Ascending aorta (tissue), 2 donors: ENCODE measurements around the gene FOXL1. TPM values are rescaled to one million over a fixed set of nuclear protein-coding genes. Genes with fewer than 3 reads are reported as not detected.

Source experiments
- DNase-seq, 2 donors: peaks; one replicate each; pipeline ENCODE4 v3.0.0-alpha.2; 2019; ENCODE audit warnings: low spot score in 2 of 2
- H3K27ac ChIP-seq, 2 donors: fragments of 200-600 bp; sonication (generic); one replicate each; pipeline ENCODE4 v1.5.1; 2016 to 2017; ENCODE audit warnings: mild to moderate bottlenecking in 1 of 2
- H3K27me3 ChIP-seq: fragments of 200-600 bp; sonication (generic); one replicate; pipeline ENCODE4 v1.5.1; 2017
- H3K36me3 ChIP-seq, 2 donors: fragments of 200-600 bp; sonication (generic); one replicate each; pipeline ENCODE4 v1.5.1; 2016
- H3K4me1 ChIP-seq, 2 donors: fragments of 200-600 bp; sonication (generic); one replicate each; pipeline ENCODE4 v1.5.1; 2016 to 2017; ENCODE audit warnings: mild to moderate bottlenecking in 1 of 2
- H3K4me3 ChIP-seq, 2 donors: fragments of 200-600 bp; sonication (generic); one replicate each; pipeline ENCODE4 v1.5.1; 2016 to 2017; ENCODE audit warnings: mild to moderate bottlenecking in 1 of 2
- H3K9me3 ChIP-seq, 2 donors: fragments of 200-600 bp; sonication (generic); one replicate each; pipeline ENCODE4 v1.5.1; 2016
- CTCF ChIP-seq, 3 experiments: fragments of 200-600 bp in 2 of 3; fragments of 450-650 bp in 1 of 3; sonication (generic) in 2 of 3; IDR thresholded peaks; one replicate each; pipeline ENCODE4 v1.5.1; 2016 to 2019; ENCODE audit warnings: antibody characterized with exemption in 3 of 3, mild to moderate bottlenecking in 1 of 3, moderate library complexity in 1 of 3
- intact Hi-C: fragments of 100-400 bp; cut with DNase I; formaldehyde crosslinking; loops from one replicate; pipeline ENCODE4 v1.15.1; 2023
- total RNA-seq: library from RNA; depleted of rRNA; stranded (reverse); fragments of >200 nt; gene quantifications from one replicate; pipeline ENCODE4 v1.1.0, GENCODE V29; 2016

FOXL1 gene
- total RNA-seq, 1 donor from 2014 or later, result 35.7 TPM

GRCh38 chr16:86573646-86574508, 4.5 kb upstream of the FOXL1 start:
- no peak for DNase-seq
- Histone ChIP-seq H3K4me1 (peaks cover 7 to 45% of the 10 kb centered on the region in 2 donors), H3K27me3 (no peaks in the 10 kb centered on the region), H3K36me3 (peaks cover 0 to 12% of the 10 kb centered on the region in 2 donors), H3K4me3 (peak overlapping the region; percentile 76 to 79), H3K9me3 (no peaks in the 10 kb centered on the region), H3K27ac (peak overlapping the region; percentile 91 to 98)
- intact Hi-C loops, result loop anchor here (2.0 kb wide), 1 partner anchor 91 kb away; no protein-coding TSS in a partner anchor
- no peak for TF ChIP-seq CTCF (IDR thresholded peaks at IDR 0.05)

DNA sequence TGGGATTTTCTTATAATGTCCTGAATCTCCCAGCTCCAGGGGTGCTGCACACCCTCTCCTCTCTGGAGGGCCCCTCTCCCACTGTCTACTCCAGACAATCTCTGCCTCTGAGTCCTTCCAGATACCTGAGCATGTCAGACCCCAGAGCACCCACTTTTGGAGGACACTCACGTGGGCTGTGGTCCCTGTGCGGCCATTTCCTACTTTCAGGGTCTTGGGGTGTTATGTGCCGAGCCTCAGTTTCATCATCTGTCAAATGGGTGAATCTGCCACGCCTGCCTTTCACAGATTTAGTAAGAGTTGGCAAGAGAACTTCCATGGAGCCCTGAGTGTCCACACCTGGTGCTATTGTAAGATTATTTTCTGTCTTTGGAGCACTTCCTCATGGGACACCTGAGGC, 3.7 kb upstream of the FOXL1 start:
- Histone ChIP-seq H3K27me3 (no peaks in the 10 kb centered on the region), H3K36me3 (peaks cover 0 to 16% of the 10 kb centered on the region in 2 donors), H3K9me3 (no peaks in the 10 kb centered on the region), H3K27ac (peak overlapping the region; percentile 91 to 98), H3K4me3 (peak overlapping the region in 1 of 2 donors; percentile 79), H3K4me1 (peaks cover 7 to 46% of the 10 kb centered on the region in 2 donors)
- intact Hi-C loops, result loop anchor here (2.0 to 5.0 kb wide), 2 partner anchors 90 to 258 kb away; no protein-coding TSS in a partner anchor
- TF ChIP-seq CTCF (IDR thresholded peaks at IDR 0.05), result no peak
- no peak for DNase-seq

DNA sequence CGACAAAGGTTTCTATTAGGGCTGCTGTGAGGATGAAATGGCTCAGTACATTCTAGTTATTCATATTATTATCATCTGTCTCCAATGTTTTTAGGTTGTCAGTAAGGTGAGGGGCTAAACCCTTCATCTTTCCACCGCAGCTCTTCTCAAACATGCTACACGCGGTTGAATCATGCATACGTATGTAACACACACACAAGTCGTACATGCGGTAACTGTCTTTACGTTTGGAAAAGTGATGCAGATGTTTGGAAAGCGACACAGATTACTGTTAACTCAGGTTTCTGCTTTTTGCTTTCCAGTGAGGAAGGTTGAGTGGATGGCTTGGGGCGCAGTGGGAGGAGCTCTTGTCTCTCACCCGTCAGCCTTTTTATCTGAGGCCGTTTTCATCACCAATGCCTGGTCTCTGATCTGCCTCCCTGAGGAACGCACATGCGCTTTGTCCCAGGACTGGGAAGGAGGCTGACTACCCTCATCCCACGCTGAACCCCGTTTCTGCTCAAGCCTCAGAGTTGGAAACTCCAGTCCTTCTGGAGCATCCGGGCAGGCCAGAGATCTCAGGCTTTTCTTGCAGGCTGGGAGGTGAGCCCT, 3.2 kb upstream of the FOXL1 start:
- H3K4me1 ChIP-seq, result peaks cover 7 to 52% of the 10 kb centered on the region in 2 donors
- H3K9me3 ChIP-seq, result no peaks in the 10 kb centered on the region
- no peak for DNase-seq
- peak overlapping the region; percentile 91 to 98 for H3K27ac ChIP-seq
- no peaks in the 10 kb centered on the region for H3K27me3 ChIP-seq
- intact Hi-C loops, result loop anchor here (2.0 to 5.0 kb wide), 2 partner anchors 90 to 257 kb away; no protein-coding TSS in a partner anchor
- peaks cover 0 to 19% of the 10 kb centered on the region in 2 donors for H3K36me3 ChIP-seq
- no peak for TF ChIP-seq CTCF (IDR thresholded peaks at IDR 0.05)
- peak overlapping the region; percentile 57 to 79 for H3K4me3 ChIP-seq

- H3K4me3 ChIP-seq, result peak overlapping the region; percentile 57 to 79
- H3K27me3 ChIP-seq, result no peaks in the 10 kb centered on the region
- peak overlapping the region; percentile 91 to 99 for H3K27ac ChIP-seq
- H3K4me1 ChIP-seq, result peaks cover 7 to 53% of the 10 kb centered on the region in 2 donors
- TF ChIP-seq CTCF (IDR thresholded peaks at IDR 0.05), result peak; percentile 68 to 75 (median 70)
- peaks cover 0 to 18% of the 10 kb centered on the region in 2 donors for H3K36me3 ChIP-seq
- intact Hi-C loops, result loop anchor here (2.0 to 5.0 kb wide), 3 partner anchors 89 to 256 kb away; no protein-coding TSS in a partner anchor
- no peaks in the 10 kb centered on the region for H3K9me3 ChIP-seq
- DNase-seq, result peak; percentile 75 to 96
Observed at GRCh38 chr16:86575754-86576557, 2.4 kb upstream of the FOXL1 start.
